GM19193 (cell line): ENCODE measurements around the gene GPC1.

Experiments
- POLR2A ChIP-seq: IDR thresholded peaks from 4 replicates; pipeline ENCODE4 v1.6.1; 2011; ENCODE audit not compliant: insufficient read depth, insufficient read length; ENCODE audit errors: extremely low read depth

Gene GPC1

DNA sequence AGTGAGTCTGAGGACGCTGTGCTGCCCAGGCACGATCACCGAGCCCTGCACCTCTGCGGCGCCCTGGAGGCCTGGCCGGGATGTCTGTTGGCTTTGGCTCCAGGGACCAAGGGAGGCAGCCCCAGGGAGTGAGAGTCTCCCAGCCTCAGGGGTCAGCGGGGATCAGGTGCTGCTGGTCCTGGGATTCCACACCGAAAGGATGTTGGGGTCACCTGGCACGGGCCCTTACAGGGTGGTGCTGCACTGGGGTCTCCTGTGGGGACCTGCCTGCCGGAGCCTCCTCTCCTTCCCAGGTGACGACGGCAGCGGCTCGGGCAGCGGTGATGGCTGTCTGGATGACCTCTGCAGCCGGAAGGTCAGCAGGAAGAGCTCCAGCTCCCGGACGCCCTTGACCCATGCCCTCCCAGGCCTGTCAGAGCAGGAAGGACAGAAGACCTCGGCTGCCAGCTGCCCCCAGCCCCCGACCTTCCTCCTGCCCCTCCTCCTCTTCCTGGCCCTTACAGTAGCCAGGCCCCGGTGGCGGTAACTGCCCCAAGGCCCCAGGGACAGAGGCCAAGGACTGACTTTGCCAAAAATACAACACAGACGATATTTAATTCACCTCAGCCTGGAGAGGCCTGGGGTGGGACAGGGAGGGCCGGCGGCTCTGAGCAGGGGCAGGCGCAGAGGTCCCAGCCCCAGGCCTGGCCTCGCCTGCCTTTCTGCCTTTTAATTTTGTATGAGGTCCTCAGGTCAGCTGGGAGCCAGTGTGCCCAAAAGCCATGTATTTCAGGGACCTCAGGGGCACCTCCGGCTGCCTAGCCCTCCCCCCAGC lies 30.5 kb downstream of the GPC1 start:
- TF ChIP-seq POLR2A: no peak

DNA sequence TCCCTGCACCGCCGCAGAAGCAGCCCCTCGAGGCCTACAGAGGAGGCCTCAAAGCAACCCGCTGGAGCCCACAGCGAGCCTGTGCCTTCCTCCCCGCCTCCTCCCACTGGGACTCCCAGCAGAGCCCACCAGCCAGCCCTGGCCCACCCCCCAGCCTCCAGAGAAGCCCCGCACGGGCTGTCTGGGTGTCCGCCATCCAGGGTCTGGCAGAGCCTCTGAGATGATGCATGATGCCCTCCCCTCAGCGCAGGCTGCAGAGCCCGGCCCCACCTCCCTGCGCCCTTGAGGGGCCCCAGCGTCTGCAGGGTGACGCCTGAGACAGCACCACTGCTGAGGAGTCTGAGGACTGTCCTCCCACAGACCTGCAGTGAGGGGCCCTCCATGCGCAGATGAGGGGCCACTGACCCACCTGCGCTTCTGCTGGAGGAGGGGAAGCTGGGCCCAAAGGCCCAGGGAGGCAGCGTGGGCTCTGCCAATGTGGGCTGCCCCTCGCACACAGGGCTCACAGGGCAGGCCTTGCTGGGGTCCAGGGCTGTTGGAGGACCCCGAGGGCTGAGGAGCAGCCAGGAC lies 31.2 kb downstream of the GPC1 start:
- TF ChIP-seq POLR2A: no peak

DNA sequence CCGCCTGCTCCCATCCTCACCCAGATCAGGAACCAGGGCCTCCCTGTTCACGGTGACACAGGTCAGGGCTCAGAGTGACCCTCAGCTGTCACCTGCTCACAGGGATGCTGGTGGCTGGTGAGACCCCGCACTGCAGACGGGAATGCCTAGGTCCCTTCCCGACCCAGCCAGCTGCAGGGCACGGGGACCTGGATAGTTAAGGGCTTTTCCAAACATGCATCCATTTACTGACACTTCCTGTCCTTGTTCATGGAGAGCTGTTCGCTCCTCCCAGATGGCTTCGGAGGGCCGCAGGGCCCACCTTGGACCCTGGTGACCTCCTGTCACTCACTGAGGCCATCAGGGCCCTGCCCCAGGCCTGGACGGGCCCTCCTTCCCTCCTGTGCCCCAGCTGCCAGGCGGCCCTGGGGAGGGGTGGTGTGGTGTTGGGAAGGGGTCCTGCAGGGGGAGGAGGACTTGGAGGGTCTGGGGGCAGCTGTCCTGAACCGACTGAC lies 31.7 kb downstream of the GPC1 start:
- TF ChIP-seq POLR2A: no peak

DNA sequence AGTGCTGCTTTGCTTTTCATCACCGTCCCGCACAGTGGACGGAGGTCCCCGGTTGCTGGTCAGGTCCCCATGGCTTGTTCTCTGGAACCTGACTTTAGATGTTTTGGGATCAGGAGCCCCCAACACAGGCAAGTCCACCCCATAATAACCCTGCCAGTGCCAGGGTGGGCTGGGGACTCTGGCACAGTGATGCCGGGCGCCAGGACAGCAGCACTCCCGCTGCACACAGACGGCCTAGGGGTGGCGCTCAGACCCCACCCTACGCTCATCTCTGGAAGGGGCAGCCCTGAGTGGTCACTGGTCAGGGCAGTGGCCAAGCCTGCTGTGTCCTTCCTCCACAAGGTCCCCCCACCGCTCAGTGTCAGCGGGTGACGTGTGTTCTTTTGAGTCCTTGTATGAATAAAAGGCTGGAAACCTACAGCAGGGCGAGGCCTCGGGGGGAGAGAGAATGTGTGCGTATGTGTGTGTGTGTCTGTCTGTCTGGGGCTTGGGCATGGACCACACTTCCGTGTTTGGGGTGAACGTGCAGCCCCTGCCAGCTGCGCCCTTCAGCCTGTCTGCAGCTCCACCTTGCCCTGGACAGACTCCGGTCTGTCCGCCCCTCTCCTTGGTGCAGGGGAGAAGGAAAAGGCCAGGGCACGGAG lies 32.3 kb downstream of the GPC1 start:
- no peak for TF ChIP-seq POLR2A

DNA sequence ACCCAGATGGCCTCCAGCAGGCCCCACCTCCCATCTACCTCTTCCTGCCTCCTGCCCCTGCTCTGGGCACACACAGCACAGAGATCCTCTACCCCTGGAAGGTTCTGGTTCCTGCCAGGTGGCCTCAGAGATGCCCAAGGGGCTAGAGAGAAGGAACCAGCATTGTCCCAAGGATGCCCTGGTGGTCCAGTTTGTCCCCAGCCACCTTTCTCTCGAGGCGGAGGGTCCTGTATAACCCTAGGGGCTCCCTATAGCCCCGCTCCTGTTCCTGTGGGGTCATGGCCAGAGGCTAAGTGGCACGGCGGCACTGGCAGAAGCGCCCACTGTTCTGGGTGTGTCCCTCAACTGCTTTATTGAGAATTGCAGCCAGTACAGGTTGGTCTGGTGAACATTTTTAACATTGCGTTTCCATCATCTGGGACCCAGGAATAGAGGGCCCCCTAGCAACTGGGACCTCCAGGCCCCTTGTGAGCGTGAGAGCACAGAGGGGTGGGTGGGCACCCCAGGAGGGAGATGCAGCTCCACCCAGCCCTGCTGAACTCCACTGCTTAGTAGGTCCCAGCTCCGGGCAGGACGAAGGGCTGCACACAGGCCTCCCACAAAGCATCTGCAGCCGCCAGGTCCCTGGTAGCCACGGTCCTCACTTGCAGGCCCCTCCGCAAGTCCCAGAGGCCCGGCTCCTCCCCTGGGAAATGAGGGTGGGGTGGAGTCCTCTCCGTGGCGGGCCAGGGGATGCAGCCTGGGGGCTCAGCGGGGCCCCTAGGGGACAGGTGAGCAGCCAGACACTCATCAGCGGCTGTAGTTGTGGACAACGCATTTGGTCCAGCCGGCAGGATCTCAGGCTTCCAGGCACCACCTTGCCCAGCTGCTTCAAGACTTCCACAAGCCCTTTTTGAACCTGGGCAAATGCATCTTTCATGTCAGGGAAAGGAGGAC lies 33.1 kb downstream of the GPC1 start:
- TF ChIP-seq POLR2A: no peak

DNA sequence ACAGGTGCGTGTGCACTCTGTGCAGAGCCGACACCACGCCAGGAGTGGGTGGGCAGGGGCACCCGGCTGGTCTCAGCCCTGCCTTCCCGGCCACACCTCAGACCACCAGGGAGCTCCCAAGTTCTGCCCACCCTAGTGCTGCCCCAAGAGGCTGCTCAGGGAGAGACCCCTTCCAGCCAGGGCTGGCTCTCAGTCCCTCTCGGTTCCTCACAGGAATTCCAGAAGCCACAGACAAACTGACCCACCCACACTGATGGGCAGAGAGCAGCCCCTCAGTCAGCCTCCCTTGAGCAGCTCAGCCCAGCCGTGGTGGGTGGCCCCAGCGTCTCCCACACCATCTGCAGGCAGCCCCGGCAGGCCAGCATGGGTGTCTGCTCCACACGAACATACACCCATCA lies 33.8 kb downstream of the GPC1 start:
- no peak for TF ChIP-seq POLR2A

DNA sequence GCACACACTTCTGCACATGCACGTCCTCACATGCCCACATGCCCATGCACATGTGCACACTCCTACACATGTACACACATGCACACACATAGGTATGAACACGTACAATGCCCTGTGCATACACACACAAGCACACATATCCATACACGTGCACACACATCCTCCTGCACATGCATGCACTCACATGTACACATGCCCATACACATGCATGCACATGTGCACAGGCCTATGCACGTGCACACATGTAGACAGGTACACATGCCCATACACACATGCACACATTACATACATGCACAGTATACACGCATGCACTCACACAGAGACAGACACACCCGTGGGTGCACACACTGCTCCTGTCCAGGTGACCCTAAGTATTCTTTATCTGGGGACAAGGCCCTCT lies 34.3 kb downstream of the GPC1 start:
- no peak for TF ChIP-seq POLR2A

DNA sequence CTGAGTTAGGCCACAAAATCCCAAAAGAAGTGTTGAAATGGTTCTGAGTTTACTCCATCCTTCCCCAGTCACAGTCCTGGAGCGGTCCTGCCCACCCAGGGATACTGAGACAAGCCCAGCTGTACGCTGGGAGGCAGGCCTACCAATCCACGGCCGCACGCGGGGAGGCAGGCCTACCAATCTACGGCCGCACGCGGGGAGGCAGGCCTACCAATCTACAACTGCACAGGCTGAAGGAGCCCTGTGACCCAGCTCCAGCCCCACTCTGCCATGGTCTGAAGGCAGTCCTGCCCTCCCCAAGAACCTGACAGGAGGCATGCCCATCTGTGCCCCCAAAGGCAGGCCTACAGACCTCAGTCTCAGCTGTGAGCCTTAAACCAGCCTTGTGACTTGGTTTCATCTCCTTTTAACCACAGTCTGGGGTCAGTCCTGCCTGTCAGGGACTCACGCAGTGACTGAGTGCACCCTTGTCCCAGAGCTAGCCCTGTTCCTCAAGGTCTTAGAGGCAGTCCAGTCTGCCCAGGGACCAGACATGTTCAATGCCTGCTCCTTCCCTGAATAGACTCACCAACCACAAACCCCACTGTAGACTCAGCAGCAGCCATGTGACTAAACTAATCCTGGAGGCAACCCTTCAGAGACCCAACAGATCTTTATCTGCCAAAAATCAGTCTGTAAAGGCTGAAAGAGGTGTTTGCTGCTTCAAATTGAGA lies 36.8 kb downstream of the GPC1 start:
- no peak for TF ChIP-seq POLR2A

DNA sequence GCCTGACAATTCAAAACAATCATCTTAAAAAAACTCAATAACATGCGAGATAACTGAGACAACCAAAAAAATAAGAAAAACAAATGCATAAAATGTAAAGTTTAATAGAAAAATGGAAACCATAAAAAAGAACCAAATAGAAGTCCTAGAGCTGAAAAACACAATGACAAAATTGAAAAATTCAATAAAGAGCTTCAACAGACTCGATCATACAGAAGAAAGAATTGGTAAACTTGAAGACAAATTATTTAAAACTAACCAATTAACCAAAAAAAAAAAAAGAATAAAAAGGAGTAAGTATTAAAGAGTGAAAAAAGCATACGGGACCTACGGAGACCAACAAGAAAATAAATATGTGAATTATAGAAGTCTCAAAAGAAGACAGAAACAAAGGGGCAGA lies 37.7 kb downstream of the GPC1 start:
- no peak for TF ChIP-seq POLR2A

DNA sequence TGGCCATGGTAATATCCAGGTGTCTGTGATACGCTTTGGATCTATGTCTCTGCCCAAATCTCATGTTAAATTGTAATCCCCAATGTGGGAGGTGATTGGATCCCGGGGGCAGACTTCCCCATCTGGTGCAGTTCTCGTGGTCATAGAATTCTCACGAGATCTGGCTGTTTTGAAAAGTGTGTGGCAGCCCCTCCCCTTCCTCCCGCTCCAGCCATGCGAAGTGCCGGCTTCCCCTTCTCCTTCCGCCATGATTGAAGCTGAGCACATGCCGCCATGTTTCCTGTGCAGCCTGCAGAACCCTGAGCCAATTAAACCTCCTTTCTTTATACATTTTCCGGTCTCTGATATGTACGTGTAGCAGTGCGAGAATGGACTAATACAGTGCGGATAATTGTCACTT lies 42.5 kb downstream of the GPC1 start:
- TF ChIP-seq POLR2A: no peak

DNA sequence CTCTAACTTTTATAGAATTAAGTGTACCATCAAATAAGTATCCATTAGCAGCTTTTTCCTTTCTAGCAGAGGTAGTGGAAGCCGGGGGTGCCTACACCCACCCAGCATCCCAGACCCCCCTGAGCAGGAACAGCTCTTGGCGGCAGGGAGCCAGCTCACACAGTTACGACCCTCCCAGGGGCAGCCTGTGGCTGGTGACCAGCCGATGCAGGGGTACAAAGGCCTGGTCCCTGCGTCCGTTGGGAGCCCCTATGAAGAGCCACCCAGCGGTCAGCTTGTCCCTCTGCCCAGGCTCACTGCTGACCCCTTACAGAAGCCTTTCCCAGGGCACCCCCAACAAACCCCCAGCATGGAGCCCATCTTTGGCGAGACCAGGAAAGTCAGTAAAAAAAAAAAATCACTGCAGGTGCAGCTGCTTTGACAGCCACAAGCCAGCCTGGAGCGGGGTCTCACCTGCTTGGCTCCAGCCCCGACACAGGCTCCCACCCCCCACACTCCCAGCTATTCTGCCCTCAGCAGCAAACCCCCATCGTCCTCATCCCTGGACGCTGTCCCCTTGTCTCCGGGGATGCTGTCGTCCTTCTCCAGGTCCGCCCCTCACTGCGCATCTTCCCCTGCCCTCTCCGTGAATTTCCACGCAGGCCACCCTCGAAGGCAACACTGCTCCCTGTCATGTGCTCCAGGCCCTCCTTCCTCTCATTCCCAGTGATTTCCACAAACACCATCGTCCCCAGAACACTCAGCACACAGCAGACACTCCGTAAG lies 43.1 kb downstream of the GPC1 start:
- no peak for TF ChIP-seq POLR2A

DNA sequence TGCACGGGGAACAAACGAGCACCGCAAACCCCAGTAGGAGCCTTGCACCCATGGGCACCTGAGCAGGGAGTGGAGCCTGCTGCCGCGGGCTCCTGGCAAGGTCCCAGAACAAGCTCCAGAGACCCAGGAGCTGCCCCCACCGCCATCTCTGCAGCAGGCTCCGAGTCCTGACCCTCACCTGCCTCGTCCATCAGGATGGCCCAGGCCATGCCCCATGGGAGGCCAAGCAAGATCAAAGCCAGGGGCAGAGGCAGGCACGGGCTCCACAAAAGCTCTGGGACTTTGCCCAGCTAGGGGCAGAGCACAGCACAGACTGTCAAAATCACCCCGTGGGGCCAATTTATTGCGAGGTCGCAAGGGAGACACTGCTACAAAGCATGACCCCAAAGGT lies 43.6 kb downstream of the GPC1 start:
- TF ChIP-seq POLR2A: no peak

DNA sequence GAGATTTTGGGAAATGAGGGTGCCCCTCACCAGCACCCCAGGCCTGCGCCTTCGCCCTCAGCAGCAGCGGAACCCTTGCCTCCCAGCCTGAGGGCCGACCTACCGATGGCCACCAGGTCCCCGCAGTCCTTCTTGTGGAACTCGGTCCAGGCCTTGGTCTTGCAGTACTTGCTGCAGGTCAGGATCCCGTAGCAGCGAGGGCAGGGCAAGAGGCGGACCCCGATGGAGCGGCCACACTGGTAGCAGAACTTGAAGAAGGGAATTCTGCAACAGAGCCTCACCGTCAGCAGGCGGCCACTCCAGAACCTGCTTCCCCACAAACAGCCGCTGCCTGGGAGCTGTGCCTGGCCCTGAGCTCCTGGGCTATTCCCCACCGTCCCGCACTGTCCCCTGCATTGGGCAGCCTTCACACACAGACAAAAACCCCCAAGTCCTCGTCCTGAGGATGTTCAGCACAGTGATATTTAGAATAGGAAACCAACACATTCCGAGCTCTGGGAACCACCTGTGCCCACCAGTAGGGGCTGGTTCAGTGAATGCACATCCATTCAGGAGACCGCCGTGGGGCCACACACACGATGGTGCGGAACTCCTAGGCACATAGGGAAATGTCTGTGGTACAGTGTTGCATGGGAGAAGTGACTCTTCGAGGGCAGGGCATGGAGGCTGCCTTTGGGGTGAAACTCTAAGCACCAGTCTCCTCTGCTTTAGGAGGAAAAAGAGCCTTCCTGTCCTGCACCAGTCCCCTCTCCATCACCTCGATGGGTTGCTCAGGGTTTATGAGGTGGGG lies 45.6 kb downstream of the GPC1 start:
- TF ChIP-seq POLR2A: no peak
